ENCODE results near the gene AQP12A. TPM values are rescaled to one million over a fixed set of nuclear protein-coding genes. Genes with fewer than 3 reads are reported as not detected.

Gene AQP12A
- polyA plus RNA-seq, 1 donor from 2014 or later: not detected

DNA sequence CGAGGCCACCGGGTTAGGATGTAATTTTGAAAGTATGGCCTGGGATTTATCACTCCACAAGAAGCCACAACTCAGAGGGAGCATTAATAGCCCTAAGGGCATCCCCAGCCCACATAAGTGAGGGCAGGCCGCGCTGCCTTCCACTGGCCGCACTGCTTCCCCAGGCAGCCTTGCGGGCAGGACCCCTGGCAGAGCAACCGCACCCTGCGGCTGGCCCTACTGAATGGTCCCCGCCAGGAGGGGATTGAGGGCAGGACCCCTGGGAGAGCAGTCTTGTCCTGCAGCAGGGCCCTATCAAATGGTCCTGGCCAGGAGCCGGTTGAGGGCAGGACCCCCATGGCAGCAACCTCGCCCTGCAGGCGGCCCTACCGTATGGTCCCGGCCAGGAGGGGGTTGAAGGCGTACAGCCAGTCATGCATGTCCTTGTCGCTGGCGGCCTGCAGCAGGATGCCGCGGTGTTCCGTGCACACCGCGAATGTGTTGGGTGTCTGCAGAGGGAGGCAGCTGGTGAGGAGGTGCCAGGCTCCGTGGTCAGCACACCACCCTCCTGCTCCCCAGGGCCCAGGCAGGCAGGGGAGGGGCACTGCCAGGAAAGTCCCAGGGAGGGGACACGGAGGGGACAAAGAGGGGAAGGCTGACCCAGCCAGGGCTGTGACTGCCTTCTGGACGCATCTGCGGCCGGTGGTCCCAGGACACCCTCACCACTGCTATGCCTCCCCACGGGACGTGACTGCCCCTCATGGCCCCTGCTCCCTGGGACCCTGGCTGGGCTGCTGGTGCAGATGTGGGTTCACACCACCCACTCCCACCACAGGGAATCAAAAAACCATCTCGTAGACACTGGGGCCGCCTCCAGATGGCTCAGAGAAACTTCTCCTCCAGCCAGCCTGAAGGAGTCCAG, 26.3 kb downstream of the AQP12A start:
- Mint-ChIP-seq H3K4me3 (no peak overlapping the region), H3K36me3 (no peaks in the 10 kb centered on the region), H3K27me3 (peaks cover 6% of the 10 kb centered on the region), H3K4me1 (no peaks in the 10 kb centered on the region), H3K9me3 (no peaks in the 10 kb centered on the region), H3K27ac (no peak overlapping the region)

DNA sequence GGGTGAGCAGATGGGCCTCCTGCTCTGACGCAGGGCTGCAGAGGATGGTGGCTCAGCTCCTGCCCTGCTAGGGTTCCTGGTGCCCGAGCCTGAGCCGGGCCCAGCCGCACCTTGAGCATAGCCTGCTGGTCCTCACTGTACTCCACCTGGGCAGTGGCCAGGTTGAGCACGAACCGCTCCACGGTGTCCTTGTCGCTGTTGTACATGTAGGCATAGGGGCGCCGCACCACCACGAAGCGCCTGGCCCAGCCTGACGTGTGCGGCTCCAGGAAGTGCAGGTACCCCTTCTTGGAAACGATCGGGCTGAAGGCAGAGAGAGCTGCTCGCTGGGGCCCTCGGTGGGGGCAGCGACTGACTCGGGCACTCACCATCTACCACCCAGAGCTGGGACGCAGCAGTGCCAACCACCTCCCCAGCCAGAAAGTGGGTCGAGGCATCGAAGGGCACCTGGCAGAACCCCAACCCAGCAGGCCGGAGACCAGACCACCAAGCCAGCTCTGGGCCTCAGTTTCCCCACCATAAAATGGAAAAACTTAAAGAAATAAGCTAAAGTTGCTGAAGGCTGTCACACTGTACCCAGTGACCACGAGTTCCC, 27.3 kb downstream of the AQP12A start:
- peaks cover 6% of the 10 kb centered on the region for H3K27me3 Mint-ChIP-seq
- no peak overlapping the region for H3K27ac Mint-ChIP-seq
- no peaks in the 10 kb centered on the region for H3K36me3 Mint-ChIP-seq
- H3K9me3 Mint-ChIP-seq: no peaks in the 10 kb centered on the region
- H3K4me1 Mint-ChIP-seq: no peaks in the 10 kb centered on the region
- no peak overlapping the region for H3K4me3 Mint-ChIP-seq

DNA sequence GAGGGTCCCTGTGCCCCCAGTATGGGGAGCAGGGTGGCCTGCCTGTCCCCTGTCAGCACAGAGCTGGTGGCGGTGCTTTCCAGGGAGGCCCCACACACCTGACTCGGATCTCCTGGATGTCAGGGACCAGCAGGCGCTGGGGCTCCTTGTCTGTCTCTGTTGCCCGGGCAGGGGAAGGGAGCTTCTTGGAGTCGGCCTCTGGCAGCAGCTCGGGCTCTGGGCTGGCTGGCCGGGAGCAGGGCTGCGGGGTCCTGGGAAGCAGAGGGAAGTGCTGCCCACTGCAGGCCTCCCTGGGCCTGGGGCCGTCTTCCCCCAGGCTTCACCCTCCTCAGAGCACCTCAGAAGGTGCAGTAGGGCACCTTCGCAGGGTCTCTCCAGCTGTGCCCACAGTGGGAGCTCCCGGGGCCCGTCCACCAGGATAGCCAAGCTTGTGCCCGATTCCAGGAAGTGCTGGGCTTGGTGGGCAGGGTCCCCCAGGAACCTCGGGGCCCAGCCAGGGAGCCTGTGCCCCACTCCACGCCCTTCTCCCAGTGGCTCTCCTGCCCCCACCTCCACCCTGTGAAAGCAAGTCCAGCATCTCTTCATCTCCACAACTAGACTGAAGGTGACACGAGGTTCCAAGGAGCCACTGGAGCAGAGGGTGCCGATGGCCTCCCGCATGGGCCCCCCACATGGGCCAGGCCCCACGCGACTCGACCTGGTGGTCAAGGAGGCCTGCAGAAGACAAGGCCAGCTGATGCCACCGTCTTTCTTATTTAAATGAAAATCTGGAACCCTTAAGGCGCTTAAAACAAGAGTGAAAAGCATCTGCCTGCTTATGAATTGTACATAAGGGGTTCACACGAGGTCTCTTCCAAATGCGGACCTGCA, 28.2 kb downstream of the AQP12A start:
- Mint-ChIP-seq H3K36me3 (no peaks in the 10 kb centered on the region), H3K4me1 (no peaks in the 10 kb centered on the region), H3K27me3 (peaks cover 6% of the 10 kb centered on the region), H3K4me3 (no peak overlapping the region), H3K9me3 (no peaks in the 10 kb centered on the region), H3K27ac (no peak overlapping the region)

DNA sequence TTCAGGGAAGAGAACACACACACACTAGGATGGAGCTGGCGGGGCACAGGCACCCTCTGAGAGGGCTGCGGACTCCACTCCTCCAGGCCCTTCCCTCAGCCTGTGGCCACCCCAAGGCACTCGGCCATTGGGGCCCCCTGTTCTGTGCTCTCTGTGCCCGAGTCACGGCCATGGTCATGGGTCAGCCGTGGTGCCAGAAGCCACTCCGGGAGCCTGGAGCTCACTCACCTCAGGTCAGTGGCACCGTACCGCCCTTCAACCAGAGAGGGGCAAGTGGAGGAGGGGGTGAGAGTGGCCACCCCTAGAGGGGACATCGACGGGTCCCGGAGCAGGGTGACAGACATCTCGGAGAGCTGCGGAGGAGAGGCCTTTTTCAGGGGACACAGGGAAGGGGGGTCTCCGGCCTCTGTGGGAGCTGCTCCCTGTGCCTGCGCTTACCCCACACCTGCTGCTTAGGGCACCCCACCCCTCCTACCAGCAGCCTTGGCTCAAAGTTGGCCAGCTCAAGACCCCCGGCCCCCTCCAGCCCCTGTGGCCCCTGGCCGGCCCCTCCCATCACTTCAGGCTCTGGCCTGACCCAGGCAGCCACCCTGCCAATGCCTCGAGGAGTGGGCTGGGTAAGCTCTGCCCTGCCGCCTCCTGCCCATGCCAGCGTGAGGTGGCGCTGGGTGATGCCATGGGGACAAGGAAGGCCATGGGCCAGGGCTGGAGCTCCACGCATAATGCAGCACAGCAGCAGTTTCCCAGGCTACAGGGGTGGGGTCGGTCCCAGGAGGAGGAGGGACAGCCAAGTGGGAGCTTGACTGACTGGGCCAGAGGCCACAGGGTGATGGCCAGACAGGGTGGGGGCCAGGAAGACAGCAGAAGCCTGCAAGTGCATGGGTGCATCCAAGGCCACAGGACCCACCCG, 29.3 kb downstream of the AQP12A start:
- H3K27ac Mint-ChIP-seq: no peak overlapping the region

DNA sequence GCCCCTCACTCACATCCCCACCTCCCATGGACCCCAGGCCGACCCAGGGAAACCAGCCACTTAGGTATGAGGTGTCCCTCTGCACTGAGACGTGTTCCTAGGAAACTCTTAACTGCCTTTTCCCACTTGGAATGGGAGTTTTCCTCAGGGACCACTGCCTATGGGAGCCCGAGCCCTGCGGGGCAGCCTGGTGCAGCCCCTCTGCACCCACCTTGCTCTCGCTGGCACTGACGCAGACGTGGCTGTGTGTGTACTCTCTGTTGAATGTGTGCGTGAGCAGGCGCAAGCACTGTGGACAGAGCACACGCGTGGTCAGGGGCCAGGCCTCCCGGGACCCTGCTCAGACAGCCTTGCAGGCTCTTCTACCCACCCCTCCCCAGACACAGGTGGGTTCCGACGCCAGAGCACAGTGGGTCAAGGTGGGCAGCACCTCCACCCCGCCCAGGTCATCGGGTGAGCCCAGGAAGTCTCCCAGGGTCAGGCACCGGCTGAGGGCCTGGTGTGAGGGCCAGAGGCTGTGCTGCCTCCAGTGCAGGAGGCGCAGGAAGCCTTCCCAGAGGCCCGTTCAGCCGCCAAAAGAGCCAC, 30.0 kb downstream of the AQP12A start:
- no peaks in the 10 kb centered on the region for H3K27me3 Mint-ChIP-seq
- no peaks in the 10 kb centered on the region for H3K9me3 Mint-ChIP-seq
- no peaks in the 10 kb centered on the region for H3K36me3 Mint-ChIP-seq
- H3K27ac Mint-ChIP-seq: no peak overlapping the region
- H3K4me1 Mint-ChIP-seq: no peaks in the 10 kb centered on the region
- H3K4me3 Mint-ChIP-seq: no peak overlapping the region

More for the DNA sequence above, 29.3 kb downstream of the AQP12A start:
- Mint-ChIP-seq H3K36me3 (no peaks in the 10 kb centered on the region), H3K4me3 (no peak overlapping the region), H3K4me1 (no peaks in the 10 kb centered on the region), H3K27me3 (peaks cover 6% of the 10 kb centered on the region), H3K9me3 (no peaks in the 10 kb centered on the region)

DNA sequence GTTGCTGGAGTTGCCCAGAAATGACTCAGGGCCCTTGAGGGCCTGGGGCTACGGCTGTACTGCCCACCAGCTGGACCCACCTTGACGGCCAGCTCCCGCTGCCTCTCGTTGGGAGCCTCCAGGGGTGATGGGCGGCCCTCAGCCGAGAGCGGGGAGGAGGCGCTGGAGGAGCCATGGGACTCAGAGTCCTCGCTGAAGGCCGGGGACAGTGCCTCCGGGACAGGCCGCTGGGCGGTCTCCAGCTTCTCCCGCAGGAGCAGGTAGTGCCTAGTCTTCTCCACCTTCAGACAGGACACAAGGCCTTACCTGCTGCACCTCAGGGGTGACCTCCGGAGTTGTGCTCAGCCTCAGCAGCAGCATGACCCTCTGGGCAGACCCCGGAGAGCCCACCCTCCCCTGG, 30.7 kb downstream of the AQP12A start:
- H3K36me3 Mint-ChIP-seq: no peaks in the 10 kb centered on the region
- no peak overlapping the region for H3K4me3 Mint-ChIP-seq
- no peaks in the 10 kb centered on the region for H3K4me1 Mint-ChIP-seq
- no peak overlapping the region for H3K27ac Mint-ChIP-seq
- H3K27me3 Mint-ChIP-seq: no peaks in the 10 kb centered on the region
- no peaks in the 10 kb centered on the region for H3K9me3 Mint-ChIP-seq

DNA sequence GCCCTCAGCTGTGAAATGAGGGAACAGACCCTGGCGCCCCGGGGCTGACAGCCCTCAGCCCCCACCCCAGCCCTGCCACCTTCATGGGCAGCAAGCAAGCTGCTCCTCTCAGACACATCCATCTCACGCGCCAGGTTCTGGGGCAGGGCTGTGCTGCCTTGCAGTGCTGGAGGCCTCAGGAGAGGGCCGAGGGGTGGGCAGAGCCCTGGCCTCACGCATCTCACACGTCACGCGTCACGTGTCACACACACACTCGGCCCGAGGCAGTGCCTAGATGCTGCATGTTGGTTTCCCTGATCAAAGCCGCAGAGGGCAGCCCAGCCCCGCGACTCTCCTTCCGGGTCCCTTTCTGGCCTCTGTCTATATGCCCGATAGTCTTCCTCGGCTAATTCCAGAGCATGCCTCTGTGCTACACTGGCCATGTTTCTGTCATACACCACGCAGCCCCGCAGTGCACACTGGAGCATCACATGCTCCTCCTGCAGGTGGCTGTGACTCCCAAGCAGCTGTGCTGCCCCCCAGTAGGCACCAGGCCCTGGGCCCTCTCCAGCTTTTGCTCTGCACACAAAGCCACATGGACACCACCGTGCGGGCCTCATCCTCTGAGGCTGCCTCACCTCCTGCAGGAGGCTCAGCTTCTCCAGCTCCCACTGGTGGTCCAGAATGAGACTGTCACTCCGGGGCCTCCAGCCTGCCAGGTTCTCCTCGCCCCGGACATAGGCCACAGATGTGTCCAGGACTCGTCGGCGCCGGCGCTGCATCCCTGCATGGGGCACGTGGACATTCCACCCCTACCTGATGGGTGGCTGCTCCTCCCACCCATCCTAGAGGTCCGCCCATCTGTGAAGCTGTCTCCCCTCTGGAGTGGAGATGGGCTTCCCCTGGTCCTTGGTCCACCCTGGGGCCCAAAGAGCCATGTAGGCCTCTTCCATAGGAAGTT, 31.4 kb downstream of the AQP12A start:
- Mint-ChIP-seq H3K9me3 (no peaks in the 10 kb centered on the region), H3K4me3 (no peak overlapping the region), H3K36me3 (no peaks in the 10 kb centered on the region), H3K27ac (peak overlapping the region in 1 of 3 donors; percentile 74), H3K27me3 (no peaks in the 10 kb centered on the region), H3K4me1 (no peaks in the 10 kb centered on the region)

DNA sequence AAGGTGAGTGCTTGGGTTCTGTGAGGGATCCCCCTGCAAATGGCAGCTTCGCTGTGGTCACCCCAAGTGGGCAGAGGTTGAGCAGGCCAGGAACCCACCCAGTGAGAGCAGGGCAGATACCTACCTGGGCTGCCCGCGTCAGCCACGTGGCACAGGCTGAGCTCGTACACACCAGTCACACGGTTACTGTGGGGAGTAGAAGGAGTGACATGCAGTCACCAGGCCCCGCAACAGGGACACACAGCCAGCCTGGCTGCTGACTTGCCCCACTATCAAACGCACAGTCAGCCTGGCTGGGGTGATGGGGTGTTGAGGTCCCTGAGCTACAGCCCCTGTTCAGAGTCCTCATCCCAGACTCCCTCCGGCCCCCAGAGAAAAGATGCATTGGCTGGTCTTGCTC, 32.2 kb downstream of the AQP12A start:
- H3K4me3 Mint-ChIP-seq: no peak overlapping the region
- H3K27ac Mint-ChIP-seq: no peak overlapping the region
- H3K9me3 Mint-ChIP-seq: no peaks in the 10 kb centered on the region
- H3K27me3 Mint-ChIP-seq: no peaks in the 10 kb centered on the region
- H3K4me1 Mint-ChIP-seq: no peaks in the 10 kb centered on the region
- no peaks in the 10 kb centered on the region for H3K36me3 Mint-ChIP-seq

DNA sequence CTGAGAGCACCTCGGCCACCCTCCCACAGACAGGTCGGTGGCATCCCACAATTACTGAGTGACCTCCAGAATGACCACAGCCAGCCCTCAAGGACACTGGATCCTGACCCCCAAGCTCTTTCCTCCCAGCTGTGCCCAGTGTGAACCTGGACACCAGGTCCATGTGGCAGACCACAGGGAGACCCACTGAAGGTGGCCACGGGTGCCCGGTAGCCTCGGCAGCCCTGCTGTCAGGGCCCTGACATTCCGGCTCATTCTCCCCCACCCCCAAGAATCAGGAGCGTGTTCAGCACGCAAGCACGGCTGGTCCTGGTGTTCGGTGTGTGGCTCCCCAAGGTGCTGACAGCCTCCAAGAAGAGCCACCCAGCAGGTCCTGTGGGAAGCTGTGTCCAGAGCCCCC, 32.8 kb downstream of the AQP12A start:
- Mint-ChIP-seq H3K9me3 (no peaks in the 10 kb centered on the region), H3K27ac (no peak overlapping the region), H3K27me3 (no peaks in the 10 kb centered on the region)

DNA sequence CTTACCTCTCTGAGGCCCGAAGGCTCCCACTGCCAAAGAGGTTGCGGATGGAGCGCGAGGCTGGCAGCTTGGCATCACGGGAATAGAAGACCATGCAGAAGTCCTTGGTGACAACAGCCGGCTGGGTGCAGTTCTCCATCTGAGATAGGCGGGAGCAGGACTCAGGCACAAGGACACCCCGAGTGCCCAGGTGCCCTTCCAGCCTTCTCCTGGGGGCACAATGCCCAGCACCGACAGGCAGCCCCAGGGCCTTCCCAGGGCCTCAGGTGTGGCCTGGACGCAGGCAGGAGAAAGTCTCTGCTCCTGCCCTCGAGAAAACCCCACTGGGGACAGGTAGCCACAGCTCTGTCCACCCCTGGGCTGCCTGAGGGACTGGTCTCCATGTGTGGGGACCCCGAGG, 33.6 kb downstream of the AQP12A start:
- H3K9me3 Mint-ChIP-seq: no peaks in the 10 kb centered on the region
- no peaks in the 10 kb centered on the region for H3K36me3 Mint-ChIP-seq
- no peak overlapping the region for H3K4me3 Mint-ChIP-seq
- H3K27me3 Mint-ChIP-seq: peaks cover 2% of the 10 kb centered on the region
- no peaks in the 10 kb centered on the region for H3K4me1 Mint-ChIP-seq
- H3K27ac Mint-ChIP-seq: no peak overlapping the region

More for the DNA sequence above, 32.8 kb downstream of the AQP12A start:
- no peak overlapping the region for H3K4me3 Mint-ChIP-seq
- H3K36me3 Mint-ChIP-seq: no peaks in the 10 kb centered on the region
- no peaks in the 10 kb centered on the region for H3K4me1 Mint-ChIP-seq

DNA sequence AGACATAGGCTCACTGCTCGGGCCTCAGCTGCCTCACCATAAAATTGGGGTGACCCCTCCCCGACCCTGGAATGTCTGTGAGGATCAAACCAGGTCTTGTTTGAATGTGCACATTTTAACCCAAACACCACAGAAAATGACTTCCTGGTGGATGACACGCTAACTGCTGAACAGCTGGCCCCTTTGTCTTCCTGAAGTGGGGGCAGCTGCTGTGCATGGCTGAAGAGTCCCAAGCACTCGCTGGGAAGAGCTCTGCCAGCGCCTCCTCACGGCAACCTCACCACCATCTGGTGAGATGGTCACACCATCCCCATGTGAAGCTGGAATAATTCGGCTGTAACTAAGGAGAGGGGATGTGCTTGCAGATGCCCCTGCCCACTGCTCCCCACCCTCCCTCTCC, 34.0 kb downstream of the AQP12A start:
- H3K9me3 Mint-ChIP-seq: no peaks in the 10 kb centered on the region
- no peak overlapping the region for H3K27ac Mint-ChIP-seq
- H3K4me1 Mint-ChIP-seq: no peaks in the 10 kb centered on the region
- peaks cover 2% of the 10 kb centered on the region for H3K27me3 Mint-ChIP-seq
- H3K36me3 Mint-ChIP-seq: no peaks in the 10 kb centered on the region
- no peak overlapping the region for H3K4me3 Mint-ChIP-seq

DNA sequence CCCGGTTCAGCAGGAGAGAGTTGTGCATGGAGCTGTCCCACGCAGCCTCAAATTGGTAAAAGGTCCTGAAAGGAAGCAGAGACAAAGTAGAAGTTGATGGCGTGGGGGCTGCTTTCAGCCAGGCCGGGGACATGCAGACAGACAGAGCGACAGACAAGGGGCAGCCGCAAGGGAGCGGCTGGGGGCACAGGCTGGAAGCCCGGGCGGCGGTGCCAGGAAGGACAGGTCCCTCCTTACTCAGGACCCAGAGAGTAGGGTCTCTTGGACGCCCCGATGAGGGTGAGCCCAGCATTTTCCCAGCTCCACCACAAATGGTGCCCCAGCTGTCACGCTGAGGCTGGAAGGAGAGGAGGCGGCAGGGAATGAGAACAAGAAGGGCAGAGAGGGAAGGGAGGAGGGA, 35.2 kb downstream of the AQP12A start:
- Mint-ChIP-seq H3K27me3 (peaks cover 5% of the 10 kb centered on the region), H3K36me3 (no peaks in the 10 kb centered on the region), H3K9me3 (no peaks in the 10 kb centered on the region), H3K4me1 (no peaks in the 10 kb centered on the region), H3K27ac (no peak overlapping the region), H3K4me3 (no peak overlapping the region)

DNA sequence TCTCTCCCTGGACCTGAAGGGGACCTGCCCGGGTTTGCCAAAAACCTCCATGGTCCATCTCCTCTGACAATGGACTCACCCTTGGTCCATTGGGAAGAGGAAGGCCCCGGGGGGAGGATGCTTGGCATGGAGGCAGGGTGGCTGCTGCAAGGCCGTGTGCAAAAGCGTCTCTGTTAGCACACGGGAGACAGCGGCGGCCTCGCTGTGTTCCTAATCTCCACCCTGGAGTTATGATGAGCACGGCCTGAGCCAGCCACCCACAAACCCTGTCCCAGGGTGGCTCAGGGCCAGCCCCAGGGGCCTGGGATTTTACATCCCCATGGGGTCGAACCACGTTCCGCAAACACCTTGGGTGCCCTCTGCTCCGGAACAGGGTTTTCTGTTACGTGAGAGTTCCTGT, 35.8 kb downstream of the AQP12A start:
- H3K27ac Mint-ChIP-seq: no peak overlapping the region

More for the DNA sequence above, 35.8 kb downstream of the AQP12A start:
- no peaks in the 10 kb centered on the region for H3K4me1 Mint-ChIP-seq
- H3K4me3 Mint-ChIP-seq: no peak overlapping the region
- peaks cover 5% of the 10 kb centered on the region for H3K27me3 Mint-ChIP-seq
- no peaks in the 10 kb centered on the region for H3K9me3 Mint-ChIP-seq
- no peaks in the 10 kb centered on the region for H3K36me3 Mint-ChIP-seq

Measured in IgD-negative memory B cell (primary cell).